ENCODE data around the gene PLCB2. TPM values are rescaled to one million over a fixed set of nuclear protein-coding genes. Genes with fewer than 3 reads are reported as not detected.

Gene PLCB2
- polyA plus RNA-seq, 1 donor from 2014 or later, result 7.4 TPM

DNA sequence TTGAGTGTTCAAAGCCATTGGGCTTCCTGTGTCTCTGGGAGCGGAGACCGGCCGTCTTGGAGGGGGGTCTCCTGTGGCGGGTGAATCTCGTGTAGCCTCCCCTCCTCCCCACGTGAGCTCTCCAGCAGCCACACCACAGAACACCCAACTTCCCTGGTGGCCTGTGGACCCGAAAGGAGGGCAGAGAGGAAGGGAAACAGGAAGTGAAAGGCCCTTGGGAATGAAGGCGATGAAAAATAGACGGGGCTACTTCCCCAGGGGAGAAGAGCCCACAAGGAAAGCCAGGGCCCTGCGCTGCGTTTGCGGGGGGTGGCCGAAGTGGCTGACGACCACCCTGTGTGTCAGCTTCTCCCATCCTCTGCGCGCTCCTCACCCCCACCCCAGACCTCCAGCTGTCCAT is 30.3 kb downstream of the PLCB2 start:
- no peaks in the 10 kb centered on the region for H3K9me3 ChIP-seq (ENCODE audit: low read length)
- H3K9ac ChIP-seq (ENCODE audit: low read length), result no peak overlapping the region
- no peak overlapping the region for H2AFZ ChIP-seq (ENCODE audit: low read depth, low read length)
- no peak overlapping the region for H3K4me3 ChIP-seq (ENCODE audit: low read length)
- no peak overlapping the region for H3K4me2 ChIP-seq (ENCODE audit: low read length)
- H3K79me2 ChIP-seq (replicated peaks; ENCODE audit: insufficient read depth, low read length), result no peaks in the 10 kb centered on the region
- H3F3A ChIP-seq (ENCODE audit: insufficient read depth, low read length, poor library complexity, severe bottlenecking), result no peaks in the 10 kb centered on the region
- H3K27me3 ChIP-seq (ENCODE audit: insufficient read depth, low read depth, low read length), result peaks cover 42% of the 10 kb centered on the region
- no peaks in the 10 kb centered on the region for H3K36me3 ChIP-seq (ENCODE audit: insufficient read depth, low read length)
- no peaks in the 10 kb centered on the region for H3K9me2 ChIP-seq (ENCODE audit: insufficient read depth, low read length)
- TF ChIP-seq EZH2 (IDR thresholded peaks at IDR 0.05; ENCODE audit: borderline replicate concordance, insufficient read depth, low read length, poor library complexity, severe bottlenecking), result no peak
- TF ChIP-seq TAF1 (IDR thresholded peaks at IDR 0.05; ENCODE audit: low read depth), result no peak
- no peak for TF ChIP-seq SMC3 (conservative IDR thresholded peaks at IDR 0.05; ENCODE audit: poor library complexity)
- TF ChIP-seq RAD21 (conservative IDR thresholded peaks at IDR 0.05), result no peak
- TF ChIP-seq MXI1 (conservative IDR thresholded peaks at IDR 0.05; ENCODE audit: poor library complexity, severe bottlenecking), result no peak
- no peak for TF ChIP-seq EP300 (conservative IDR thresholded peaks at IDR 0.05; ENCODE audit: poor library complexity, severe bottlenecking)
- TF ChIP-seq POLR2AphosphoS5 (IDR thresholded peaks at IDR 0.05), result no peak
- TF ChIP-seq REST (IDR thresholded peaks at IDR 0.05; ENCODE audit: borderline replicate concordance), result no peak
- TF ChIP-seq CTCF (IDR thresholded peaks at IDR 0.05; ENCODE audit: poor library complexity, severe bottlenecking), result no peak
- no peak overlapping the region for H3K27ac ChIP-seq (ENCODE audit: low read length)
- H4K20me1 ChIP-seq (ENCODE audit: insufficient read depth), result no peaks in the 10 kb centered on the region

DNA sequence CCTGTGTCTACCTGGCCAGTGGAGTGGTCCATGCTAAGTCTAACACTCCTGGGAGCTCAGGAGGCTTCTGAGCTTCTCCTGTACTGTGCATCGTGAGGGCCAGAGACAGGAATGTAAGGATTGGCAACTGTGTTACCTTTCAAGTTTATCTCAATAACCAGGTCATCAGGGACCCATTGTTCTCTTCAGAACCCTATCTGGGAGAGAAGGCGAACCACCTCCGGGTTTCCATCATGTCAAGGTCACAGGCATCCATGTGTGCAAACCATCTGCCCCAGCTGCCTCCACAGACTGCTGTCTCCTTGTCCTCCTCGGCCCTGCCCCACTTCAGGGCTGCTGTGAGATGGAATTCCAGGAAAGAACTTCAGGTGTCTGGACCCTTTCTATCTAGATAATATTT is 30.8 kb downstream of the PLCB2 start:
- Histone ChIP-seq H3K27me3 (ENCODE audit: insufficient read depth, low read depth, low read length) (peaks cover 37% of the 10 kb centered on the region), H3F3A (ENCODE audit: insufficient read depth, low read length, poor library complexity, severe bottlenecking) (no peaks in the 10 kb centered on the region), H2AFZ (ENCODE audit: low read depth, low read length) (no peak overlapping the region), H3K9me3 (ENCODE audit: low read length) (no peaks in the 10 kb centered on the region), H3K27ac (ENCODE audit: low read length) (no peak overlapping the region), H3K36me3 (ENCODE audit: insufficient read depth, low read length) (no peaks in the 10 kb centered on the region), H3K9ac (ENCODE audit: low read length) (no peak overlapping the region), H3K9me2 (ENCODE audit: insufficient read depth, low read length) (no peaks in the 10 kb centered on the region), H4K20me1 (ENCODE audit: insufficient read depth) (no peaks in the 10 kb centered on the region), H3K79me2 (replicated peaks; ENCODE audit: insufficient read depth, low read length) (no peaks in the 10 kb centered on the region), H3K4me2 (ENCODE audit: low read length) (no peak overlapping the region), H3K4me3 (ENCODE audit: low read length) (no peak overlapping the region)
- TF ChIP-seq TAF1 (IDR thresholded peaks at IDR 0.05; ENCODE audit: low read depth) (no peak), MXI1 (conservative IDR thresholded peaks at IDR 0.05; ENCODE audit: poor library complexity, severe bottlenecking) (no peak), POLR2AphosphoS5 (IDR thresholded peaks at IDR 0.05) (no peak), CTCF (IDR thresholded peaks at IDR 0.05; ENCODE audit: poor library complexity, severe bottlenecking) (no peak), REST (IDR thresholded peaks at IDR 0.05; ENCODE audit: borderline replicate concordance) (no peak), EZH2 (IDR thresholded peaks at IDR 0.05; ENCODE audit: borderline replicate concordance, insufficient read depth, low read length, poor library complexity, severe bottlenecking) (no peak), SMC3 (conservative IDR thresholded peaks at IDR 0.05; ENCODE audit: poor library complexity) (no peak), RAD21 (conservative IDR thresholded peaks at IDR 0.05) (no peak), EP300 (conservative IDR thresholded peaks at IDR 0.05; ENCODE audit: poor library complexity, severe bottlenecking) (no peak)
